Right renal pelvis (tissue), 4 donors: ENCODE data around the gene VLDLR. TPM values are rescaled to one million over a fixed set of nuclear protein-coding genes. Genes with fewer than 3 reads are reported as not detected.

Source experiments
- DNase-seq, 4 donors: peaks; one replicate each; pipeline ENCODE4 v3.0.0-alpha.2; 2013; ENCODE audit warnings: low read depth in 4 of 4, low spot score in 3 of 4, missing footprints in 1 of 4
- polyA plus RNA-seq, 4 donors: library from polyadenylated mRNA; unstranded; fragments of 120-200 nt; gene quantifications; one replicate each; pipeline ENCODE4 v1.2.1, GENCODE V29; 2013; ENCODE audit not compliant: insufficient read length in 4 of 4

Gene VLDLR
- polyA plus RNA-seq, 4 donors = 27.9 to 41.3 (median 34.2) TPM

DNA sequence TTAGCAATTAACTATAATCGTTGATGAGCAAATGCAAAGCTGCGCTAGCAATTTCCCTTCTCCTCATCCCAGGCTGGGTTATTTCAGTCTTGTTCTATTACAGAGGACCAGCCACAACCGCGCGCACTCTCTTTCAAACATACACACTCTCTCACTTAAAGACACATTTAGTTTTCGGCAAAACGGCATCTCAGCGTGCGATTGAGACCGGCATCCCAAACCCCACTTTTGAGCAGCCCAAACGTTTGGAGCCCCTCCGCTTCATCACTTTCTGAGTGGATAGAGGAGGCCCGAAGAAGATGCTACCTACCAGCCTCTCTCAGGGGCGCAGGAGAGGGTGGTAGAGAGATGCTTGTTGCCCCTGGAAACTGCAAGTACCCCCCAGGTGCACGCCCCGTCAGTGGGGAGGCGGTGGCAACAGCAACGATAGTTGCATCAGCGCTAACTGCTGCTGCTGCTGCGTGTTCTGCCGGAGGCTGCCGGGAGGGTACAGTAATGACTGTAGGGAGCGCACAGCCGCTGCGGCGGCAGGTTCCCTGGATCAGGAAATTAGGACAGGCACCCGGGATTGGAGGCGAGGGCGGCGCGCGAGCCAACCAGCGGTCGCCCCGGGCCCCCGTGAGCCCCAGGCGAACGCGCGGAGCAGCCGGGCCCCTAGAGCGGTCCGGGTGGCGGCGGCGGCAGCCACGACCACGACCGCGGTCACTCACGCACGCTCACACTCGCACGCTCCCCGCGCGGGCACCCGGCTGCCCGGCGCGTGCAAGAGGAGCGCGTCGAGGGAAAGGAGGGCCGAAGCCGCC lies 467 bp upstream of the VLDLR start:
- peak; percentile 34 to 61 (median 46) for DNase-seq

DNA sequence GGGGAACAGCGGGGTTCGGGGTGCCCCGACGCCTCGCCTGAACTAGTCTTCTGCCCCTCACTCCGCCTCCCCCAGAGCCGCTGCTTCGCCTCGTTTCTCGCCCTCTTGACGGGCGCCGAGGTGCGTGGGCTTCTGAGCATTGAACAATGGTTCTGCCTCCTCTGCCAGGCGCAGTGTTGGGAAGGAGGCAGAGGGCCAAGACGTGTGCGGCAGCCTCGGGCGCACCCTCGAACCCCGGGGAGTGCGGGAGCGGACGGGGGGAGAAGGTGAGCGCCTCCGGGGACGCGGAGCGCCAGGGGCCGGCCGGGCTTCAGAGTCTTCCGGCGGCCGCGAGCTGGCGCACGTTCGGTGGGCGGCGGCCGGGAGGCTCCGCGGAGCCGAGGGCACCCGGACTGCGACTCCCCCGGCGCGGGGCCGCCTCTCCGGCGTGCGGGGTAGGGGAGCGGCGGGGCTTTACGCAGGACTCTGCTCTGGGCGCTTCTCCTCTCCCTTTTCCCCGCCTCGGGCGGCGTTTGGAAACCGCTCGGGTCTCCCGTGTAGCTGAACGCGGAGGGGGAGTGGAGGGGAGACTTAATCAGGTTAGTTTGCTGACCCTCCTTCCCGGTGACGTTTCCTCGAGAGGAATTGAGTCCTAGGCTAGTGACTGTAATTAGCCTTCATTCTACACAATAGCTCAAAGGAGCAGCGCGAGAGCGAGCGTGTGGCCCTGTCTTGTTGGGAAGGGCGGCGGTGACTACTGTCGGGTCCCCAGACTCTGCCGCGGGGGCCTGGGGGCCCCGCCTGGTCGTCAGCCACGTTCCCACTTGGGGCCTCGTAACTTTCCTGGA lies 1.1 kb downstream of the VLDLR start:
- DNase-seq = peak; percentile 18 to 52 (median 27)

DNA sequence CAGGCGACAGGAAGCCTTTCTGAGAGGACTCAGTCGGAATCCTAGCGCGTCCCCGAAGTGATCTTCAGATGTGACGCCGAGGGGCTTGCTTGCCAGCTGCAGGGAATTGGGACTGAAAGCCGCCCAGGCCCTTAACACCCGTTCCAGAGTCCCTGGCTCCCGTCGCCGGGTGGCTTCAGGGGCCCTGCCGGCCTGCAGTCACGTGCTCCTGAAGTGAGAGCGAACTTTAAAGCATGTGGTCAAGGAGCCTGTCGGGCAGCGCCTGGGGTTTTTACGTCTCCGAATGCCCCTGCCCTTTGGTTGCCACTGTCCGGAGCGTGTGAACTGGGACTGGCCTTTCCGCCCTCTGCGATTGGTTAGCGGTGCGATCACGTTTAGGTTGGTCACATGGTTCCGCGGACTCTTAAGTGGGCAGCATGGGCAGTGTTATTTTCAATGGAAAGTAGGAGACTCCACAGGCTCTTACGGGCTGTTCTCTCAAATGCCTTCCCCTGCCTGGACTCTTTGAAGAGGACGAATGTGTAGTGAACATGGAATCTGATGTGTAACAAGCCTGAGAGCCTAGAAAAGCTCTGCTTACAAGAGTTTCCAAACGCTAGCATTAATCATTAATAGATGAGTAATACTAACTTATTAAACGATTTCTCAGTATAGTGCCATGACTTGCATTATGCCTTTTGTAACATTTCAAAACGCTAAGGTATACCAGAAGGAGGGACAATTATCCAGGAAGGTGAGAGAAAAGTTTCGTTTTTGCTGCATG lies 1.9 kb downstream of the VLDLR start:
- peak; percentile 33 to 49 (median 46) for DNase-seq

DNA sequence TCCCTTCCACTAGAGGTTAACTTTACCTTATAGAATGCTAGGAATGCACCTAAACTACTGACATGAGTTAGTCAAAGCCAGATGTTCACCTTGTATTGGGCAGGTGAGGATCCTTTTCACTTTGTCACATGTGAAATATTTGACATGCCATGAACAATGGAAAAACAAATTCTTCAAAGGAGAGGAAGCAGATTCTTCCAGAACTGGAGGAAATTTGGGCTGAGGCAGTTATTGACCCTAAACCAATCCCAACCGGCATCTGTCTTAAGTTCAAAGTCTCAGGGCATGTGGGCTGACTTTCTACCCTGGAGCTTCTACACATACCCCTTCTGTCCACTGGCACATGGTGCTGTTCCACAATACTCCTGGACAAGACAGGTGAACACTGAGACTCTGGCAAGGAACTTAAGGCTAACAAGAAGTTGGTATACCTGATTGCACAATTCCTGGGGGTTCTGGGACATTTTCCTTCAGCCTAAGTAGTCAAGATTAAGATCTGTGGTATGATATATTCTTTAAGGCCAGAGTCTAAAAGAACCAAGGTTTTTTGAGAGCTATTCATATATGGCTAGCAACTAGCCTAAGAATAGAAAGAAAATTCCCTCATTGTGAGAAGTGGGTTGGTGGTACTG lies 2.6 kb downstream of the VLDLR start:
- DNase-seq = no peak

DNA sequence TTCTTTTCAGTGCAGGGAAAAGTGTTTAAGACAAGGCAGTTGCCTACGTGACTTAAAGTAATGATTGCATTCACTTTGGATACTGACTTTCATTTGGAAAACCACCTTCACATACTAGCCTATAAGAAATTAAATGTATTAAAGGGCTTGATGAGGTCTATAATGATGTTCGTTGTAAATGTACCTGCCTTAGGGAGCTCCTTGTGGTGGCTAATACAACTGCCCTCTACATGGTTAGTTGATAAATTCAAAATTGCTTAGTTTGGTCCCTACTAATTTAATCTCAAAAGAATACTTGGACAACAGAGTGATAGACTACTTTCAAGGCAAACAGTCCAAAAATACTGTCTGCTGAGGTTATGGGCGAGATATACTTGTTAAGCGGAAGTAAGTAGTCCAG lies 3.8 kb downstream of the VLDLR start:
- no peak for DNase-seq

DNA sequence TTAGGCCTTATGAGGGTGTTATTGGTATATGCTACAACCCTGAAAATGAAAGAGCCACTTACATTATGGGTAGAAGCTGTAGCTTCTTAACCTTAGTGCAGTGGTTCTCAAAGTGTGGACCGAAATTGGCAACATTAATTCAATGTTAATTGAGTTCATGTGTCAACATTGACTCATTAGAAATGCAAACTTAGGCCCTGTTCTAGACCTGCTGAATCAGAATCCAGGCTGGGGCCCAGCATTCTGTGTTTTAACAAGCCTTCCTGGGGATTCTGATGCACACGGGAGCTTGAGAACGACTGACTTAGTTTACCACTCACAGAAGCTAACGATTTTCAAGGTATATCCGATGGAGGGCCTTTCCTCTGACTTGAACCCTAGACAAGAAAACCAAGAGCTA lies 7.3 kb downstream of the VLDLR start:
- DNase-seq = no peak

DNA sequence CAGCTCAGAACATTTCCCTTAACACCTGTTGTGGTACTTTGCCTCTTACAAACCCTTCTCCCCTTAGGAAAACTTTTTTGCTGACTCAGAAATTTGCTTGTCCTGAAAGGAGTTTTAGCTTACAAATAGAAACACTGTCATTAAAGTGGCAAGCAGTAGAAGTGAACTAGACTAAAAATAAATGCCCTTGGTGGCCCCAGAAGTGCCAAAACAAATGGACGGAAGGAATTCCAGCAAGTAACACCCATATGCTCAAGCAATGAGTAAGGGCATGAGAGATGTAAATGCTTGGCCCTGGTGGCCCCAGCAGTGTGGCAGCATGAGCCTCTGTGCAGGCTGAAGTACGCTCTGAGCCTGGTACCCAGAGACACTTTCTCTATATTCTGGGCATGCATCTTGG lies 8.6 kb downstream of the VLDLR start:
- no peak for DNase-seq

DNA sequence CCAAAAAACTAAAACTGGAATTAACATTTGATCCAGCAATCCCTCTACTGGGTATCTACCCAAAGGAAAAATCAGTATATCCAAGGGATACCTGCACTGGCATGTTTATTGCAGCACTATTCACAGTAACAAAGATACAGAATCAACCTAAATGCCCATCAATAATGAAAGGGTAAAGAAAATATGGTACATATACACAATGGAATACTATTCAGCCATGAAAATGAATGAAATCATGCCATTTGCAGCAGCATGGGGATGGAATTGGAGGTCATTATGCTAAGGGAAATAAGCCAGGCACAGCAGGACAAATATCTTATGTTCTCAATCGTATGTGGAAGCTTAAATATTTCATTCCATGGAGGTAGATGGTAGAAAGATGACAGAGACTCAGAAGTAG lies 9.7 kb downstream of the VLDLR start:
- DNase-seq = no peak

DNA sequence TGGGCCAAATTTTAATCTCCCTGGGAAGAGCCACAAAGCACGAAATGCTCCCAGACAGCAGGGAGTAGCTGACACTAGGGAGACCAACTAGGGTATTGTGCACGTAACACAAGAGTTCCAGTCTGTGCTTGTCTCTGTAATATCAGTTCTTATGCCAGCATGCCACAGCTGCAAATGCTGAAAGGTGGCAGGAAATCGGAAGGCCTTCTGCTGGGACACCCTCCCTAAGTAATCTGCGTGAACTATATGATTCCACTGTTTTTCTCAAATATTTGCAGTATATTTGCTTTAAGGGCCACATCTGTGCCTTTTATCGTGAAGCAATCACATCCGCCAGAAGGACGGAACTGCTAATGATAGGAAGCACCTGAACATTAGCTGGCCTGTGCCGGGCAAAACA lies 12.6 kb downstream of the VLDLR start:
- DNase-seq = no peak

DNA sequence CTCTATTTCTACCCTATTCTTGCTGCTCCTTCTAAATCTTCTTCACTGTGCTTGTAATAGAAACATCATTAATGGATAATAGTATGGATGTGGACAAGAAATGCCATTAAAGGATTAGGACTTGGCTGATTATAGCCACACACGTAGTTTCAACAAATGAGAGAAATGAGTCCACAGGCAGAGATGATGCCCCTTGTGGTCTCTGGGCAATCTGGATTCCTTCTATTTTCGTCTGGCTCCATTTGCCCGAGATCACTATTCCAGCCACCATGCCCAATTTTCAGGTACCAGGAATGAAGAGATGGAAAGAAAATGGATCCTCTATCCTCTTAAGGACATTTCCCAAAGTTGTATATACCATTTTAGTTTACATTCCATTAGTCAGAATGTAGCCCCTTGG lies 13.2 kb downstream of the VLDLR start:
- DNase-seq = no peak

DNA sequence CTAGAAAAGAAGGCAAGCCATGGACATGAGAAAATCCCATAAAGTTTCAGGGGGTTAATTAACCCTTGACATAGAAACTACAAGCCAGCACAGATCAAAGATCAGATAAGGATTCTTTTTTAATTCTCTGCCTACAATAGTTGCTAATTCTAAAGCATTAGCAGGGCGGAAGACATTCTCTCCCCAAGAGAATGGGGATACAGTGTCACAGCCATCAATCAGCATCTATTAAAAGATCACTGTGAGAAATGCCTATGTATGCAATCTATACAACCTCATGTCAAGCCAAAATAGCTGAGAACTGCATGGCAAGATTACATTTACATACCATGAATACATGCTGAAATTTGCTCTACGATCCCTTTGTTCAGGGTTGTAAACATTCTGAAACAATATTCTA lies 14.3 kb downstream of the VLDLR start:
- no peak for DNase-seq

DNA sequence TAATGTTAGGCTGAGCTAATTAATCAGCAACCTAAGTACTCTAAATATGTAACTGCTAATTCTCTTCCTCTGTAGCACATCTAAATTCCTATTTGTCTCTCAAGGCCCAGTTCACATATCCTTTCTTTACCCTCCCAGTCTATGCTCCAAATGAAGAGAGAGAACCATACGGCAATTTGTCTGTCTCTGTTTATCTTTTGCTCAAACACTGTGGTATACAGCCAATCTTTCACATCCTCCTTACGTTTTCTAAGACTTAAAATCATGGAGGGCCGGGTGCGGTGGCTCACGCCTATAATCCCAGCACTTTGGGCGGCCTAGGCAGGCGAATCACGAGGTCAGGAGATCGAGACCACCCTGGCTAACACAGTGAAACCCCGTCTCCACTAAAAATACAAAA lies 15.8 kb downstream of the VLDLR start:
- no peak for DNase-seq

DNA sequence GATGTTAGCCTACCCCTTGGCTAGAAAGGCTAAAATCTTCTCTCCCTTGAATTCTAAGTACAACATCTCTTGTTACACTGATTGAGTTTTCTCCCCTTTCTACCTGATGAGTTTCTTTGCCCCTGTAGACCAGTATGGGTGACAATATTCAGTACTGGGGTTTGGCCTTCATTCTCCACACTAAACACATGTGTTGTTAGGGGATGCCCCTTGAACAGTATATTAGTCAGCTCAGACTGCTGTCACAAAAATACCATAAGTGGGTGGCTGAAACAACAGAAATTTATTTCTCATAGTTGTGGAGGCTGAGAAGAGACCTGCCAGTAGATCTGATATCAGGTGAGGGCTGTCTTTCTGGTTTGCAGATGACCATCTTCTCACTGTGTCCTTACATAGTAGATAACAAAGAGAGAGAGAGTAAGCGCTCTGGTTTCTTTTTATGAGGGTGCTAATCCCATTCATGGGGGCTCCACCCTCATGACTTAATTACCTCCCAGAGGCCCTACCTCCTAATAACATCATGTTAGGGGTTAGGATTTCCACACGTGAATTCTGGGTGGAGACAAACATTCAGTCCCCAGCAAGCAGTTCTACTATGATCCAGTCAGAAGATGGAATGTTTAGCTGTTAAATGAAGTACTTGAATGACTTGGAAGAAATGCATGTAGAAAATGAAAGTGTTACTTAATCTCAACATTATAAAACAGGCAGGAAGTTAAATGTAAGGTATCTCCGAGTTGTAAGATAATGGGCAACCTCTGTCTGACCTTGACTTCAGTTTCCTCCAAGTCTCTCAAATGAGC lies 17.5 kb downstream of the VLDLR start:
- DNase-seq = no peak

DNA sequence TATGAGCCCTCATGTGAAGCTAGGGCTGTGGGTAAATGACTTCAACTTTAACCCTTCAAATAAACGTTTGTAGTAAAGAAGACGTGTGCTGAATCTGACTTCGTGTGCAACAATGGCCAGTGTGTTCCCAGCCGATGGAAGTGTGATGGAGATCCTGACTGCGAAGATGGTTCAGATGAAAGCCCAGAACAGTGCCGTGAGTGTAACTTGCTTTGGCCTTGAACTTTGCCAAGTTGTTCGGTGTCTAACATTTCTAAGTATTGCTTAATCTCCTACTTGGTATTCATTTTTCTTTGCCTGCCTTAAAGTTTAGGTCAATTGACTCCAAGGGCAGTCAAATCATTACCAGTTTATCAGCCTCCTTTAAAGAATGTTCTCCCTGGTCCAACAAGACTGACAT lies 18.2 kb downstream of the VLDLR start:
- DNase-seq = no peak

DNA sequence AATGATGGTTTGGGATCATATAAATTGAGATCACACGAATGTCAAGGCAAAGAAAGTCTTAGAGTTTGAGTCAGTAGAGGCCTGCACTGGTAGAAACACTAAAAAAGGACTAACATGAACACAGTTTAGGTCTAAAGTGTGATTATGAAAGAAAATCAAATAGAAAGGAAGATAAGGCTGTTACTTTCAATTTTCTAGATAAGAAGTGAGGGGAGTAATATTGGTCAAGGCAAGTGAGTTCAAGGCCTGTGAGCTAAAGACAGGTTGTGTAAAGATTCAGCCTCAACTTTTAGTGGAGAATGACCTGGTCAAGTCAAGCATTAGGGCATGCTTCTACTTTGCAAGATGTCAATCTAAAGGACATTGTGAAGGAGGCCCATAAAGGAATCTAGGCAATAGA lies 19.0 kb downstream of the VLDLR start:
- no peak for DNase-seq

DNA sequence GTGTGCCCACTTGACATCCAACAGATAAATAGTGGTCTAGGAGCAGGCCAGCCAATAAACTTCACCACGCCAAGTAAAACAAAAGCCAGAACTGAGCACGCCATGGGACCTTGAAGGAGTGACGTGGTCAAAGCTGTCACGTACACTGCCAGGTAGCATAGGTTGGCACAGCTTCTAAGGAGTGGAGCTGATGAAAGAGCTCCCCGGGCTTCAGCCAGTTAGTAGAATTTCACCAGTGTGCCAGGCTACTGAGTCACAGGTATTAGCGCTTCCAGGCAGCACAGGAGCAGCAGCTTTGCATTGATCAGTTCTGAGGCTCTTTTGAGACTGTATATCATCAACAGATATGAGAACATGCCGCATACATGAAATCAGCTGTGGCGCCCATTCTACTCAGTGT lies 19.4 kb downstream of the VLDLR start:
- DNase-seq = no peak

DNA sequence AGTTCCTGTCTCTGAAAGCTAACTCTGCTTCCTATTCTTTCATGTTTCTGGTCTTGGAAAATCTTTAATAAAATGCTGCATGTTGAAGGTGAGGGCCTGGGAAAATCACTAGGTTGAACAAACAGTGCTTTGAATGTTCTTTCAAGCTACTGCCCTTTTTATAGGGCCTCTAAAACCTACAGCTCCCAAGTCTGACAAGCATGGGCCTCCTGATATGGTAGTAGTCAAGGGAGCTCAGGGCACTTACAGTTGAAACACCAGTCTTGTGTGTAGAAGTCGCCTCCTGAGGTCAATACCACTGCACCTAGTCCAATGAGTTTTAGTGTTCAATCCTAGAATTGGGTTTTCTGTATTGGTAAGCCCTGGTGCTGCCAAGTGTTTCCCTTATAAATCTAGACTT lies 20.5 kb downstream of the VLDLR start:
- no peak for DNase-seq

DNA sequence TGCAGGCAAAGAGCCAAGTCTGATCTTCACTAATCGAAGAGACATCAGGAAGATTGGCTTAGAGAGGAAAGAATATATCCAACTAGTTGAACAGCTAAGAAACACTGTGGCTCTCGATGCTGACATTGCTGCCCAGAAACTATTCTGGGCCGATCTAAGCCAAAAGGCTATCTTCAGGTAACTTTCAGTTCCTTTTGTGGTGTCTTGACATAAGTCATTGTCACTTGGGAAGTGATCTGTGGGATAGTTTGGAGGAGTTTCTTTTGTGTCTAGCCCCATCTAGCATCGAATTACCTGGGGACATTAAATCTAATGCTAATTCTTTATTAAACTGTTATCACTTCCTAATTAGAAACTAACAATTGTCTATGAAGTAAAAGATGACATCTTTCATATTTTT lies 24.0 kb downstream of the VLDLR start:
- DNase-seq = no peak

DNA sequence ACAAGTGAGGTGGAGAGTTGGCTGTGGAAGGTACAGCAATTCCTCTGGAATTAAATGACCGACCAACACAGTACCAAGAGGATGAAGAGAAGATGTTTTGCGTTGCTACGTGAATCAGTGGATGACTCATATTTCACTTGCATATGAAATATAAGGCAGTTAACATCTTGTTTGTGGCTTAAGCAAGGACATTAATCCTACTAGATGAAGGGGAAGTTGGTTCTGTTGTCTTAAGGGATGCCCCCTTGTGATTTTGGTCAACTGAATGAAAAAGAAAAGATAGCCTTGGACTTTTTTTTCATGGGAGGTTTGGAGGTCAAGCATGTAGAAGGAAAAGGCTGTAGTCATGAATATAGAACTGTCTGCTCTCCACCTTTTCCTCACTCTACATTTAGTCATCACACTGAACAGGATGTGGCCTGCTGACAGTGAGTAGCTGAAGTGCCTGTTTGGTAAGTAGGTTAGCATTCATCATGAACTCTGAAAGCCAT lies 33.9 kb downstream of the VLDLR start:
- no peak for DNase-seq

DNA sequence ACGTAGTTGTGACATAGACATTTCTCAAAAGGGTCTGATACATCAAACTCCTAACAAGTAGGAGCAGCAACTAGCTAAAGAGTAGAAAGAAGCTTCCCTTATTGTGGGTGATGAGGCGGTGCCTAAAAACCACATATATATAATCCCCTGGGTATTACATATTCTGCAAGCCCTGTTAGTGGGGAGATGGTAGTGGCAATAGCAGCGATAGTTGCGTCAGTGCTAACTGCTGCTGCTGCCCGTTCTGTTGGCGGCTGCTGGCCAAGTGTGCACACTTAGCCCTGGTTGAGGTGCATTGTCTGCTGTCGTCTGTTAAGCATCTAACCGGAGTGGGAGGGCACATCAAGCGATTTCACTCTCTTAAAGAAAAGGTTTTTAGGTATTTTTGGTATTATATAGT lies 35.8 kb downstream of the VLDLR start:
- DNase-seq = no peak
